CD14-positive monocyte (primary cell): ENCODE results near the gene RAD51C. TPM values are rescaled to one million over a fixed set of nuclear protein-coding genes. Genes with fewer than 3 reads are reported as not detected.
"Not testable (repeated sequence)": the region's sequence is repeated elsewhere in the genome, so short reads cannot be mapped to it uniquely, and the experiment has no call there.

Source experiments
- DNase-seq, 3 donors: peaks; one replicate each; pipeline ENCODE4 v3.0.0-alpha.2; 2011 to 2022
- H2AFZ ChIP-seq: 2 replicates; pipeline ENCODE4 v1.6.0; 2012; ENCODE audit warnings: mild to moderate bottlenecking, low read depth, low read length, inconsistent platforms; ENCODE audit not compliant: insufficient read depth, poor library complexity, severe bottlenecking
- H3K27ac ChIP-seq, 2 donors: 1 replicate in 1 of 2; 2 replicates in 1 of 2; pipeline ENCODE4 v1.5.1; 2012 to 2013; ENCODE audit warnings: low read length in 2 of 2, control low read depth in 1 of 2, inconsistent platforms in 1 of 2, low read depth in 1 of 2, mild to moderate bottlenecking in 1 of 2
- H3K27me3 ChIP-seq, 2 donors: one replicate each; pipeline versions ENCODE4 v1.6.0 to v1.6.1; 2011 to 2013; ENCODE audit warnings: low read length in 2 of 2; ENCODE audit not compliant: control insufficient read depth in 2 of 2, insufficient read depth in 2 of 2
- H3K36me3 ChIP-seq, 2 donors: replicated peaks in 1 of 2; 1 replicate in 1 of 2; 2 replicates in 1 of 2; pipeline versions ENCODE4 v1.5.1 to v1.6.1; 2012 to 2013; ENCODE audit warnings: low read length in 2 of 2, control low read depth in 1 of 2, inconsistent platforms in 1 of 2, mild to moderate bottlenecking in 1 of 2; ENCODE audit not compliant: insufficient read depth in 2 of 2, control insufficient read depth in 1 of 2
- H3K4me1 ChIP-seq, 2 donors: 1 replicate in 1 of 2; 2 replicates in 1 of 2; pipeline versions ENCODE4 v1.5.1 to v1.6.1; 2012 to 2013; ENCODE audit warnings: low read length in 2 of 2, control low read depth in 1 of 2, inconsistent platforms in 1 of 2, mild to moderate bottlenecking in 1 of 2, moderate library complexity in 1 of 2; ENCODE audit not compliant: insufficient read depth in 2 of 2, control insufficient read depth in 1 of 2
- H3K4me2 ChIP-seq: replicated peaks from 2 replicates; pipeline ENCODE3; 2012; ENCODE audit warnings: low read length, moderate library complexity, mild to moderate bottlenecking; ENCODE audit not compliant: poor library complexity, severe bottlenecking; ENCODE audit errors: extremely low read depth
- H3K4me3 ChIP-seq, 3 experiments: fragments of 200-600 bp in 1 of 3; sonication (generic) in 1 of 3; replicated peaks in 1 of 3; 1 replicate in 2 of 3; 2 replicates in 1 of 3; pipeline ENCODE4 v1.5.1; 2011 to 2013; ENCODE audit warnings: low read length in 3 of 3, mild to moderate bottlenecking in 3 of 3, control low read depth in 2 of 3, low read depth in 2 of 3, inconsistent platforms in 1 of 3, moderate library complexity in 1 of 3
- H3K79me2 ChIP-seq: 2 replicates; pipeline ENCODE4 v1.6.0; 2012; ENCODE audit warnings: mild to moderate bottlenecking, control low read depth, inconsistent platforms, low read length, moderate library complexity; ENCODE audit not compliant: insufficient read depth
- H3K9ac ChIP-seq: 2 replicates; pipeline ENCODE4 v1.6.0; 2017; ENCODE audit warnings: low read length, mild to moderate bottlenecking; ENCODE audit not compliant: insufficient read depth, poor library complexity, severe bottlenecking
- H3K9me3 ChIP-seq, 2 donors: replicated peaks in 1 of 2; 1 replicate in 1 of 2; 2 replicates in 1 of 2; pipeline versions ENCODE4 v1.5.1 to v1.6.1; 2012 to 2013; ENCODE audit warnings: low read length in 2 of 2, control low read depth in 1 of 2; ENCODE audit not compliant: control insufficient read depth in 1 of 2, insufficient read depth in 1 of 2
- H4K20me1 ChIP-seq: 2 replicates; pipeline ENCODE4 v1.6.0; 2012; ENCODE audit warnings: mild to moderate bottlenecking, low read length, control low read depth, moderate library complexity; ENCODE audit not compliant: insufficient read depth
- H3K27ac Mint-ChIP-seq, 7 donors: one replicate each; pipeline ENCODE4 v1.8.0; 2020; ENCODE audit warnings: mild to moderate bottlenecking in 7 of 7, mixed read lengths in 7 of 7, moderate library complexity in 6 of 7, inconsistent platforms in 2 of 7
- H3K27me3 Mint-ChIP-seq, 3 donors: one replicate each; pipeline ENCODE4 v1.8.0; 2021 to 2022; ENCODE audit warnings: low read depth in 3 of 3, mild to moderate bottlenecking in 3 of 3, mixed read lengths in 3 of 3, moderate library complexity in 3 of 3, inconsistent platforms in 1 of 3
- H3K36me3 Mint-ChIP-seq, 2 donors: one replicate each; pipeline ENCODE4 v1.8.0; 2020; ENCODE audit warnings: mixed read lengths in 2 of 2, inconsistent platforms in 1 of 2, mild to moderate bottlenecking in 1 of 2
- H3K4me1 Mint-ChIP-seq: one replicate; pipeline ENCODE4 v1.8.0; 2020; ENCODE audit warnings: mild to moderate bottlenecking, mixed read lengths
- H3K4me3 Mint-ChIP-seq, 2 donors: one replicate each; pipeline ENCODE4 v1.8.0; 2020; ENCODE audit warnings: mild to moderate bottlenecking in 2 of 2, mixed read lengths in 2 of 2, moderate library complexity in 1 of 2
- H3K9me3 Mint-ChIP-seq, 7 donors: one replicate each; pipeline ENCODE4 v1.8.0; 2020 to 2022; ENCODE audit warnings: mixed read lengths in 7 of 7, mild to moderate bottlenecking in 6 of 7, moderate library complexity in 6 of 7, inconsistent platforms in 2 of 7
- CTCF ChIP-seq: fragments of 200-600 bp; IDR thresholded peaks from one replicate; pipeline ENCODE4 v1.8.0; 2022; ENCODE audit warnings: antibody characterized with exemption, mild to moderate bottlenecking
- WGBS: methylation state at CpG from one replicate; pipeline ENCODE4 v1.1.5; 2013; ENCODE audit warnings: missing lambda C conversion rate; ENCODE audit not compliant: insufficient coverage; 5-methylcytosine and 5-hydroxymethylcytosine counted together
- intact Hi-C, 2 donors: fragments of 100-400 bp; cut with micrococcal nuclease; formaldehyde crosslinking; loops; one replicate each; pipeline versions ENCODE4 v1.15.0 to v1.15.1; 2023
- polyA plus RNA-seq, 3 donors: library from polyadenylated mRNA; depleted of rRNA in 1 of 3; unstranded in 2 of 3; stranded (reverse) in 1 of 3; fragments of 300-500 nt in 2 of 3; fragments of >200 nt in 1 of 3; fragmentation: Illumina TruSeq in 2 of 3; gene quantifications; 1 replicate in 2 of 3; 2 replicates in 1 of 3; pipeline ENCODE4 v1.2.3, GENCODE V29; 2012 to 2021

RAD51C gene
- polyA plus RNA-seq, 3 donors = 6.8 to 14.5 (median 13.1) TPM

- Histone ChIP-seq H3K4me1 (no peaks in the 10 kb centered on the region), H3K27me3 (no peaks in the 10 kb centered on the region), H3K9me3 (no peaks in the 10 kb centered on the region), H3K36me3 (no peaks in the 10 kb centered on the region), H2AFZ (no peak overlapping the region), H3K4me2 (no peak overlapping the region), H3K27ac (no peak overlapping the region), H4K20me1 (no peaks in the 10 kb centered on the region), H3K79me2 (no peaks in the 10 kb centered on the region), H3K4me3 (no peak overlapping the region), H3K9ac (no peak overlapping the region)
- intact Hi-C loops = loop anchor here in 1 of 2 donors (10.0 kb wide), 1 partner anchor 47 kb away; the partner anchor contains the start of genes RAD51C and TEX14
- no peak for TF ChIP-seq CTCF
- peak in 1 of 3 donors; percentile 15 for DNase-seq
- Mint-ChIP-seq H3K36me3 (no peaks in the 10 kb centered on the region), H3K4me3 (no peak overlapping the region), H3K4me1 (no peaks in the 10 kb centered on the region), H3K27me3 (peaks cover 0 to 6% (median 5%) of the 10 kb centered on the region in 3 donors), H3K27ac (no peak overlapping the region), H3K9me3 (no peaks in the 10 kb centered on the region)
Observed at GRCh38 chr17:58648236-58648635, 44.2 kb upstream of the RAD51C start.

DNA sequence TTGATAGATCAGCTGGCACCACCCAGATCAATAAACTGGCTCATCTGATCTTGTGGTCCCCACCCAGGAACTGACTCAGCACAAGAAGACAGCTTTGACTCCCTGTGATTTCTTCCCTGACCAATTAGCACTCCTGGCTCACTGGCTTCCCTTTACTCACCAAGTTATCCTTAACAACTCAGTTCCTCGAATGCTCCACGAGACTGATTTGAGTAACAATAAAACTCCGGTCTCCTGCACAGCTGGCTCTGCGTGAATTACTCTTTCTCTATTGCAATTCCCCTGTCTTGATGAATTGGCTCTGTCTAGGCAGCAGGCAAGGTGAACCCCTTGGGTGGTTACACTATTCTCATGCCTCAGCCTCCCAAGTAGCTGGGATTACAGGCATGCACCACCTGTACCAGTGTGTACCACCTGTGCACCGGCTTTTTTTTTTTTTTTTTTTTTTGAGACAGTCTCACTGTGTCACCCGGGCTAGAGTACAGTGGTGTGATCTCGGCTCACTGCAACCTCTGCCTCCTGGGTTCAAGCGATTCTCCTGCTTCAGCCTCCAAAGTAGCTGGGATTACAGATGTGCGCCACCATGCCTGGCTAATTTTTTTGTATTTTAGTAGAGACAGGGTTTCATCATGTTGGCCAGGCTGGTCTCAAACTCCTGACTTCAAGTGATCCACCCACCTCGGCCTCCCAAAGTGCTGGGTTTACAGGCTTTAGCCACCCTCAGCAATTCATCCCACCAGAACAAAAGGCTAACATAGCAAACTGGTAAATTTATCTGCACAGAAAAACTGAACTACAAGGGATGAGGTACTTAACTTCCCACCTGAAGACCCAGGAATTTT is 34.2 kb upstream of the RAD51C start:
- peak overlapping the region in 1 of 3 experiments; percentile 73 for H3K4me3 ChIP-seq
- H3K9ac ChIP-seq, H3K27me3 ChIP-seq, H4K20me1 ChIP-seq, H3K36me3 Mint-ChIP-seq, H3K9me3 Mint-ChIP-seq, H3K36me3 ChIP-seq, H2AFZ ChIP-seq, H3K79me2 ChIP-seq, H3K9me3 ChIP-seq: not testable (repeated sequence)
- H3K4me1 ChIP-seq = peaks cover 15 to 17% of the 10 kb centered on the region in 2 donors
- H3K27ac ChIP-seq = peak overlapping the region in 1 of 2 donors; percentile 87
- H3K4me1 Mint-ChIP-seq = peaks cover 19% of the 10 kb centered on the region
- H3K27ac Mint-ChIP-seq = peak overlapping the region; percentile 35 to 100 (median 98)
- peak overlapping the region; percentile 5 to 86 for H3K4me3 Mint-ChIP-seq
- 59% methylated on average over 5 of the region's 10 CpGs for WGBS
- H3K27me3 Mint-ChIP-seq = peaks cover 4 to 11% (median 6%) of the 10 kb centered on the region in 3 donors
- intact Hi-C loops = loop anchor here in 1 of 2 donors (2.0 kb wide), 2 partner anchors 25 to 139 kb away; no protein-coding TSS in a partner anchor
- H3K4me2 ChIP-seq = peak overlapping the region; percentile 84
- DNase-seq = peak; percentile 27 to 76 (median 37)
